Left ventricle myocardium inferior (tissue), 1 donor: Measurements from ENCODE around the gene CACNA2D2. TPM values are rescaled to one million over a fixed set of nuclear protein-coding genes. Genes with fewer than 3 reads are reported as not detected.

Experiments used
- DNase-seq: peaks from one replicate; pipeline ENCODE4 v3.0.0-alpha.2; 2020
- H3K27ac ChIP-seq: fragments of 200-600 bp; replicated peaks from 2 replicates; pipeline ENCODE4 v1.8.0; 2021
- H3K27me3 ChIP-seq: fragments of 200-600 bp; 2 replicates; pipeline ENCODE4 v1.8.0; 2021; ENCODE audit warnings: low read depth
- H3K36me3 ChIP-seq: fragments of 200-600 bp; 2 replicates; pipeline ENCODE4 v1.8.0; 2021
- H3K4me1 ChIP-seq: fragments of 200-600 bp; 2 replicates; pipeline ENCODE4 v1.8.0; 2021
- H3K4me3 ChIP-seq: fragments of 200-600 bp; 2 replicates; pipeline ENCODE4 v1.8.0; 2021; ENCODE audit warnings: mild to moderate bottlenecking, moderate library complexity
- H3K9me3 ChIP-seq: fragments of 200-600 bp; replicated peaks from 2 replicates; pipeline ENCODE4 v1.8.0; 2021
- CTCF ChIP-seq: fragments of 200-600 bp; IDR thresholded peaks from 2 replicates; pipeline ENCODE4 v1.8.0; 2021; ENCODE audit warnings: antibody characterized with exemption, mild to moderate bottlenecking, borderline replicate concordance
- intact Hi-C: fragments of 100-400 bp; cut with micrococcal nuclease; formaldehyde crosslinking; loops from one replicate; pipeline ENCODE4 v1.11.0; 2022
- total RNA-seq: library from RNA; stranded (reverse); fragmentation: NEBNext Ultra II Directional; extraction: Animal tissue kit (Norgen Biotek cat#: 25700); gene quantifications from one replicate; pipeline ENCODE4 v1.2.1, GENCODE V29; 2021
- donor health status: DM: no; HTN: yes; CAD: no; lungs with severe emphysema.

The CACNA2D2 gene
- total RNA-seq, 1 donor from 2014 or later: 2.3 TPM

GRCh38 chr3:50385754-50386153, 117.7 kb downstream of the CACNA2D2 start:
- no peaks in the 10 kb centered on the region for H3K9me3 ChIP-seq
- no peak overlapping the region for H3K4me3 ChIP-seq
- H3K27me3 ChIP-seq: no peaks in the 10 kb centered on the region
- TF ChIP-seq CTCF: no peak
- intact Hi-C loops: no loop called here
- no peak overlapping the region for H3K27ac ChIP-seq
- peaks cover 9% of the 10 kb centered on the region for H3K4me1 ChIP-seq
- no peak for DNase-seq
- H3K36me3 ChIP-seq: no peaks in the 10 kb centered on the region

- H3K4me1 ChIP-seq: no peaks in the 10 kb centered on the region
These were observed 119.7 kb downstream of the CACNA2D2 start for GRCh38 chr3:50383750-50384149.

GRCh38 chr3:50382722-50383121, 120.7 kb downstream of the CACNA2D2 start:
- Histone ChIP-seq H3K27ac (no peak overlapping the region), H3K4me1 (no peaks in the 10 kb centered on the region), H3K9me3 (no peaks in the 10 kb centered on the region), H3K4me3 (no peak overlapping the region), H3K27me3 (no peaks in the 10 kb centered on the region), H3K36me3 (no peaks in the 10 kb centered on the region)
- intact Hi-C loops: no loop called here
- no peak for DNase-seq
- TF ChIP-seq CTCF: no peak

More at GRCh38 chr3:50383750-50384149, 119.7 kb downstream of the CACNA2D2 start:
- Histone ChIP-seq H3K4me3 (no peak overlapping the region), H3K27ac (no peak overlapping the region), H3K36me3 (no peaks in the 10 kb centered on the region), H3K27me3 (no peaks in the 10 kb centered on the region), H3K9me3 (no peaks in the 10 kb centered on the region)
- no peak for DNase-seq
- TF ChIP-seq CTCF: no peak
- intact Hi-C loops: no loop called here

GRCh38 chr3:50381383-50381782, 122.1 kb downstream of the CACNA2D2 start:
- intact Hi-C loops: no loop called here
- no peaks in the 10 kb centered on the region for H3K9me3 ChIP-seq
- no peak for TF ChIP-seq CTCF
- no peaks in the 10 kb centered on the region for H3K36me3 ChIP-seq
- no peak for DNase-seq
- no peaks in the 10 kb centered on the region for H3K27me3 ChIP-seq
- no peak overlapping the region for H3K4me3 ChIP-seq
- no peaks in the 10 kb centered on the region for H3K4me1 ChIP-seq
- H3K27ac ChIP-seq: no peak overlapping the region

- DNase-seq: no peak
- Histone ChIP-seq H3K4me3 (no peak overlapping the region), H3K36me3 (no peaks in the 10 kb centered on the region), H3K27ac (no peak overlapping the region), H3K9me3 (no peaks in the 10 kb centered on the region), H3K4me1 (no peaks in the 10 kb centered on the region), H3K27me3 (no peaks in the 10 kb centered on the region)
- TF ChIP-seq CTCF: no peak
- intact Hi-C loops: no loop called here
These were observed 122.9 kb downstream of the CACNA2D2 start for GRCh38 chr3:50380405-50381085.
